PFSK-1 (cell line): Measurements from ENCODE around the gene MRAP.

ENCODE experiments used
- FOXP2 ChIP-seq: optimal IDR thresholded peaks from 2 replicates; pipeline ENCODE3; 2011; ENCODE audit warnings: borderline replicate concordance, control low read depth, inconsistent platforms; ENCODE audit not compliant: insufficient read depth; ENCODE audit errors: extremely low read length, extremely low read depth
- POLR2AphosphoS5 ChIP-seq: IDR thresholded peaks from 2 replicates; pipeline ENCODE4 v1.6.1; 2012; ENCODE audit warnings: low read depth, mild to moderate bottlenecking, control low read depth, low read length, moderate library complexity
- REST ChIP-seq, 2 experiments: IDR thresholded peaks; 2 replicates each; pipeline versions ENCODE4 v1.6.1 to v1.8.0; 2011 to 2012; ENCODE audit warnings: low read depth in 2 of 2, low read length in 2 of 2, control low read depth in 1 of 2, inconsistent platforms in 1 of 2, mild to moderate bottlenecking in 1 of 2, moderate library complexity in 1 of 2; ENCODE audit not compliant: insufficient read depth in 1 of 2
- SIN3A ChIP-seq: IDR thresholded peaks from 2 replicates; pipeline ENCODE4 v1.6.1; 2012; ENCODE audit warnings: mild to moderate bottlenecking, low read length, moderate library complexity, borderline replicate concordance; ENCODE audit not compliant: insufficient read depth
- TAF1 ChIP-seq: IDR thresholded peaks from 2 replicates; pipeline ENCODE4 v1.6.1; 2012; ENCODE audit warnings: low read length, control low read depth, borderline replicate concordance; ENCODE audit not compliant: insufficient read depth

The MRAP gene

GRCh38 chr21:32332463-32332951, 33.9 kb downstream of the MRAP start:
- TF ChIP-seq FOXP2 (no peak), SIN3A (no peak), TAF1 (no peak), POLR2AphosphoS5 (no peak), REST (IDR thresholded peaks at IDR 0.05; ENCODE audit: insufficient read depth in 1 of 2, low read depth in 2 of 2, low read length in 2 of 2) (no peak)

GRCh38 chr21:32333953-32334673, 35.5 kb downstream of the MRAP start:
- TF ChIP-seq TAF1 (no peak), REST (IDR thresholded peaks at IDR 0.05; ENCODE audit: insufficient read depth in 1 of 2, low read depth in 2 of 2, low read length in 2 of 2) (no peak), POLR2AphosphoS5 (no peak), FOXP2 (no peak), SIN3A (no peak)

- no peak for TF ChIP-seq SIN3A
- no peak for TF ChIP-seq POLR2AphosphoS5
- TF ChIP-seq FOXP2, result no peak
- no peak for TF ChIP-seq TAF1
- TF ChIP-seq REST (IDR thresholded peaks at IDR 0.05; ENCODE audit: insufficient read depth in 1 of 2, low read depth in 2 of 2, low read length in 2 of 2), result no peak
Measured at GRCh38 chr21:32334980-32335531, 36.4 kb downstream of the MRAP start.

- TF ChIP-seq POLR2AphosphoS5 (no peak), REST (IDR thresholded peaks at IDR 0.05; ENCODE audit: insufficient read depth in 1 of 2, low read depth in 2 of 2, low read length in 2 of 2) (no peak), FOXP2 (no peak), TAF1 (no peak), SIN3A (no peak)
Measured at GRCh38 chr21:32335601-32336575, 37.2 kb downstream of the MRAP start.
